Measurements from ENCODE around the gene CAMKMT. TPM values are rescaled to one million over a fixed set of nuclear protein-coding genes. Genes with fewer than 3 reads are reported as not detected.

The CAMKMT gene
- total RNA-seq, 1 experiment from 2014 or later, result 17.4 TPM

GRCh38 chr2:44614940-44615339, 253.2 kb downstream of the CAMKMT start:
- peaks cover 2 to 11% (median 5%) of the 10 kb centered on the region in 3 experiments; a peak in 5 of 7 replicates for H3K36me3 Mint-ChIP-seq (ENCODE audit: insufficient read depth in 1 of 3, low read depth in 3 of 3)
- Histone ChIP-seq H3K4ac (ENCODE audit: low read depth, low read length) (no peak overlapping the region), H3K9me3 (ENCODE audit: control insufficient read depth, low read depth, low read length) (no peaks in the 10 kb centered on the region), H3K79me2 (ENCODE audit: insufficient read depth, low read length) (no peaks in the 10 kb centered on the region), H3K4me2 (ENCODE audit: insufficient read depth, insufficient read length, low read length) (no peak overlapping the region), H2AK5ac (ENCODE audit: insufficient read length, low read length) (no peak overlapping the region), H4K91ac (ENCODE audit: insufficient read length, low read depth, low read length) (no peak overlapping the region), H4K20me1 (ENCODE audit: control insufficient read depth, insufficient read depth, insufficient read length) (no peaks in the 10 kb centered on the region), H2BK20ac (ENCODE audit: low read depth, low read length, poor library complexity, severe bottlenecking) (no peak overlapping the region), H2BK15ac (ENCODE audit: low read depth, low read length) (no peak overlapping the region), H2BK12ac (ENCODE audit: insufficient read length, low read depth, low read length) (no peak overlapping the region), H3K56ac (ENCODE audit: insufficient read length, low read depth, low read length) (no peak overlapping the region), H3T11ph (ENCODE audit: low read length) (no peak overlapping the region), H2AFZ (ENCODE audit: low read length) (no peak overlapping the region), H3K14ac (ENCODE audit: insufficient read depth, low read length) (no peak overlapping the region), H4K5ac (ENCODE audit: insufficient read length, low read depth, low read length) (no peak overlapping the region), H3K27ac (ENCODE audit: insufficient read length, low read depth, low read length) (no peak overlapping the region), H3K18ac (ENCODE audit: insufficient read length, low read depth, low read length) (no peak overlapping the region), H2BK120ac (ENCODE audit: low read depth, low read length, poor library complexity, severe bottlenecking) (no peak overlapping the region), H2BK5ac (ENCODE audit: insufficient read length, low read length) (no peak overlapping the region), H3K79me1 (ENCODE audit: insufficient read depth, low read depth, low read length, poor library complexity, severe bottlenecking) (no peaks in the 10 kb centered on the region), H3K27me3 (ENCODE audit: insufficient read depth, low read length) (no peaks in the 10 kb centered on the region), H3K23ac (ENCODE audit: insufficient read length, low read depth, low read length) (no peak overlapping the region), H3K23me2 (ENCODE audit: insufficient read length, low read depth, low read length, poor library complexity, severe bottlenecking) (no peaks in the 10 kb centered on the region), H3K9ac (ENCODE audit: extremely low read depth, insufficient read length, low read length) (no peak overlapping the region), H4K8ac (replicated peaks; ENCODE audit: insufficient read length, low read depth, low read length) (no peak overlapping the region), H3K4me1 (ENCODE audit: insufficient read depth, low read length) (peaks cover 4% of the 10 kb centered on the region; the same call in 1 of the 2 replicates)
- TF ChIP-seq, protein P1, sequence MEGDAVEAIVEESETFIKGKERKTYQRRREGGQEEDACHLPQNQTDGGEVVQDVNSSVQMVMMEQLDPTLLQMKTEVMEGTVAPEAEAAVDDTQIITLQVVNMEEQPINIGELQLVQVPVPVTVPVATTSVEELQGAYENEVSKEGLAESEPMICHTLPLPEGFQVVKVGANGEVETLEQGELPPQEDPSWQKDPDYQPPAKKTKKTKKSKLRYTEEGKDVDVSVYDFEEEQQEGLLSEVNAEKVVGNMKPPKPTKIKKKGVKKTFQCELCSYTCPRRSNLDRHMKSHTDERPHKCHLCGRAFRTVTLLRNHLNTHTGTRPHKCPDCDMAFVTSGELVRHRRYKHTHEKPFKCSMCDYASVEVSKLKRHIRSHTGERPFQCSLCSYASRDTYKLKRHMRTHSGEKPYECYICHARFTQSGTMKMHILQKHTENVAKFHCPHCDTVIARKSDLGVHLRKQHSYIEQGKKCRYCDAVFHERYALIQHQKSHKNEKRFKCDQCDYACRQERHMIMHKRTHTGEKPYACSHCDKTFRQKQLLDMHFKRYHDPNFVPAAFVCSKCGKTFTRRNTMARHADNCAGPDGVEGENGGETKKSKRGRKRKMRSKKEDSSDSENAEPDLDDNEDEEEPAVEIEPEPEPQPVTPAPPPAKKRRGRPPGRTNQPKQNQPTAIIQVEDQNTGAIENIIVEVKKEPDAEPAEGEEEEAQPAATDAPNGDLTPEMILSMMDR (conservative IDR thresholded peaks at IDR 0.05), result no peak
- H3K27me3 Mint-ChIP-seq (ENCODE audit: low read depth), result no peaks in the 10 kb centered on the region
- no CpG with 5 or more reads among the region's 2 CpGs for WGBS (ENCODE audit: extremely low coverage, insufficient read length, low lambda C conversion rate)
- H3K27ac Mint-ChIP-seq, result no peak overlapping the region
- peaks cover 0 to 3% of the 10 kb centered on the region in 2 experiments; a peak in 1 of 4 replicates for H3K4me1 Mint-ChIP-seq
- peaks cover 8 to 9% of the 10 kb centered on the region in 2 experiments; a peak in 4 of 5 replicates for H3K9me3 Mint-ChIP-seq
- H3K4me3 Mint-ChIP-seq, result no peak overlapping the region
- DNase-seq, result no peak

All from H9 (cell line).